ENCODE results near the gene IGSF23. TPM values are rescaled to one million over a fixed set of nuclear protein-coding genes. Genes with fewer than 3 reads are reported as not detected.

IGSF23 gene
- total RNA-seq, 1 donor from 2014 or later = not detected

DNA sequence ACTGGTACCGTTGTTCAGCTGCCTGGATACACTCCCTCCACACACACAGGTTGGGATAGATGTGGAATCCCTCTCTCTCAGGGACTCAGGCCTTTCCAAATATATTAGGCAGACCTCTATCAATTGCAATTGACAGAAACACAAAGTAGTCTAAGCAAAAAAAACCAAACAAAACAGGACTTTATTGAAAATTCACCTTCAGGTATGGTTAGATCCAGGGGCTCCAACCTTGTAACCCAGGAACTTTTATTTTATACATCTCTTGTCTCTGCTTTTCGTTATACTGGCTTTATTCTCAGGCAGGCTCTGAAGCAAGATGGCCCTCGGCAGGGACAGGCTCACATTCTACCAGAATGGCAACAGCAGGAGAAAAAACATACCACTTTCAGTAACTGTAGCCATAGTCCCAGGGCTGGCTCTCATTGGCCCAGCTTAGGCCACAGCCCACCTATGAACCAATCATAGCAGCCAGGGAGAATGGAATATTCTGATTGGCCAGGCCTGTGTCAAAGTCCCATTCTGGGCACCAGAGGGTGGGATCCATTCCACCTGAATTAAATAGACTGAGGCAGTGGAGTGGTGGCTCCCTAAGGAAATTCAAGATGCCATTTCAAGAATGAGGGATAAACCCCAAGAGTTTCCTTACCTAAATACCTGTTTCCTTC lies 44.8 kb downstream of the IGSF23 start:
- Mint-ChIP-seq H3K27ac (no peak overlapping the region), H3K36me3 (peaks cover 40% of the 10 kb centered on the region), H3K9me3 (no peaks in the 10 kb centered on the region), H3K4me3 (no peak overlapping the region), H3K27me3 (no peaks in the 10 kb centered on the region), H3K4me1 (ENCODE audit: unreplicated experiment) (no peaks in the 10 kb centered on the region)
- no peak for DNase-seq (ENCODE audit: extremely low spot score, unreplicated experiment)
- TF ChIP-seq CTCF (conservative IDR thresholded peaks at IDR 0.05) = no peak

DNA sequence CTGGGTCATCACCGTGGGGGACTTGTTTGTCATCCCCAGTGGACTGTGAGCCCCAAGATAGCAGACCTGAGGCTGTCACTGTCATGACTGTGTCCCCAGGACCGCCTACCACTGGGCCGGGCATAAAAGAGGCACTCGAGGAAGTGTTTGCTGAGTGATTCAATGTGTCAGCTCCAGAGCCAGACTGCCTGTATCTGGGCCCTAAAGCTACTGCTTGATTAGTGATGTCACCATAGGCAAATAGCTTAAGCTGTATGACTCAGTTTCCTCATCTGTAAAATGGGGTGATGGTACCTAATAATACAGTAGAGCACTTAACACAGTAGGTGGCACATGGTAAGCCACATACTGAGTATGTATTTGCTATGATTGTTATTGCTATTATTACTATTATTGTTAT lies 46.7 kb downstream of the IGSF23 start:
- H3K36me3 Mint-ChIP-seq = peaks cover 38% of the 10 kb centered on the region
- no peaks in the 10 kb centered on the region for H3K9me3 Mint-ChIP-seq
- H3K4me3 Mint-ChIP-seq = no peak overlapping the region
- no peak for DNase-seq (ENCODE audit: extremely low spot score, unreplicated experiment)
- no peak for TF ChIP-seq CTCF (conservative IDR thresholded peaks at IDR 0.05)
- H3K4me1 Mint-ChIP-seq (ENCODE audit: unreplicated experiment) = no peaks in the 10 kb centered on the region
- no peak overlapping the region for H3K27ac Mint-ChIP-seq
- no peaks in the 10 kb centered on the region for H3K27me3 Mint-ChIP-seq

GRCh38 chr19:44661205-44661604 lies 47.8 kb downstream of the IGSF23 start:
- no peak for DNase-seq (ENCODE audit: extremely low spot score, unreplicated experiment)
- Mint-ChIP-seq H3K27me3 (no peaks in the 10 kb centered on the region), H3K9me3 (no peaks in the 10 kb centered on the region), H3K36me3 (peaks cover 32% of the 10 kb centered on the region), H3K27ac (no peak overlapping the region), H3K4me1 (ENCODE audit: unreplicated experiment) (no peaks in the 10 kb centered on the region), H3K4me3 (no peak overlapping the region)
- no peak for TF ChIP-seq CTCF (conservative IDR thresholded peaks at IDR 0.05)

DNA sequence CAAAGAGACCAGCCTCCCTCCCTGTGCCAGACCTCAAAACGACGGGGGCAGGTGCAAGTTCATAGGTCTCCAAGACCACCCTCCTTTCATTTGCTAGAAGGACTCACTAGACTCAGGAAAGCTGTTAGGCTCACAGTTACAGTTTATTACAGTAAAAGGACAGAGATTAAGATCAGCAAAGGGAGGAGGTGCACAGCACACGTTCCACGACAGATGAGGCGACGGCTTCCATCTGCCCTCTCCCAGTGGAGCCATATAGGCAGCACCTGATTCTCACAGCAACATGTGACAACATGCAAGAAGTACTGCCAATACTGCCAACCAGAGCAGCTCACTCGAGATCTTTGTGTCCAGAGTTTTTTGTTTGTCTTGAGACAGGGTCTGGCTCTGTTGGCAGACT lies 48.5 kb downstream of the IGSF23 start:
- Mint-ChIP-seq H3K4me1 (ENCODE audit: unreplicated experiment) (no peaks in the 10 kb centered on the region), H3K27ac (no peak overlapping the region), H3K27me3 (no peaks in the 10 kb centered on the region), H3K4me3 (no peak overlapping the region), H3K36me3 (peaks cover 28% of the 10 kb centered on the region), H3K9me3 (no peaks in the 10 kb centered on the region)
- no peak for TF ChIP-seq CTCF (conservative IDR thresholded peaks at IDR 0.05)
- DNase-seq (ENCODE audit: extremely low spot score, unreplicated experiment) = no peak

DNA sequence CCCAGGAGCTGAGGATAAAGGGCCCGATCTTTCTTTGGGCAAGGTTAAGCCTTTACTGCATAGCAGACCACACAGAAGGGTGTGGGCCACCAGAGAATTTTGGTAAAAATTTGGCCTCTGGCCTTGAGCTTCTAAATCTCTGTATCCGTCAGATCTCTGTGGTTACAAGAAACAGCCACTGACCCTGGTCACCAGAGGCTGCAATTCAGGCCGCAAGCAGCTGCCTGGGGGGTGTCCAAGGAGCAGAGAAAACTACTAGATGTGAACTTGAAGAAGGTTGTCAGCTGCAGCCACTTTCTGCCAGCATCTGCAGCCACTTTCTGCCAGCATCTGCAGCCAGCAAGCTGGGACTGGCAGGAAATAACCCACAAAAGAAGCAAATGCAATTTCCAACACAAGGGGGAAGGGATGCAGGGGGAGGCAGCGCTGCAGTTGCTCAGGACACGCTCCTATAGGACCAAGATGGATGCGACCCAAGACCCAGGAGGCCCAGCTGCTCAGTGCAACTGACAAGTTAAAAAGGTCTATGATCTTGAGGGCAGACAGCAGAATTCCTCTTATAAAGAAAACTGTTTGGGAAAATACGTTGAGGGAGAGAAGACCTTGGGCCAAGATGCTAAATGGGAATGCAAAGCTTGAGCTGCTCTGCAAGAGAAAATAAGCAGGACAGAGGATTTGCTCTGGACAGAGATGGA lies 49.5 kb downstream of the IGSF23 start:
- H3K27ac Mint-ChIP-seq = no peak overlapping the region

More for the DNA sequence above, 49.5 kb downstream of the IGSF23 start:
- H3K36me3 Mint-ChIP-seq = peaks cover 18% of the 10 kb centered on the region
- no peak for TF ChIP-seq CTCF (conservative IDR thresholded peaks at IDR 0.05)
- H3K9me3 Mint-ChIP-seq = no peaks in the 10 kb centered on the region
- DNase-seq (ENCODE audit: extremely low spot score, unreplicated experiment) = no peak
- H3K27me3 Mint-ChIP-seq = no peaks in the 10 kb centered on the region
- no peaks in the 10 kb centered on the region for H3K4me1 Mint-ChIP-seq (ENCODE audit: unreplicated experiment)
- no peak overlapping the region for H3K4me3 Mint-ChIP-seq

Measured in type B pancreatic cell (in vitro differentiated cells).